Measurements from ENCODE around the gene DUSP1. TPM values are rescaled to one million over a fixed set of nuclear protein-coding genes. Genes with fewer than 3 reads are reported as not detected.

DUSP1 gene
- total and polyA plus RNA-seq, 4 donors = 138 to 1,153 (median 344) TPM

DNA sequence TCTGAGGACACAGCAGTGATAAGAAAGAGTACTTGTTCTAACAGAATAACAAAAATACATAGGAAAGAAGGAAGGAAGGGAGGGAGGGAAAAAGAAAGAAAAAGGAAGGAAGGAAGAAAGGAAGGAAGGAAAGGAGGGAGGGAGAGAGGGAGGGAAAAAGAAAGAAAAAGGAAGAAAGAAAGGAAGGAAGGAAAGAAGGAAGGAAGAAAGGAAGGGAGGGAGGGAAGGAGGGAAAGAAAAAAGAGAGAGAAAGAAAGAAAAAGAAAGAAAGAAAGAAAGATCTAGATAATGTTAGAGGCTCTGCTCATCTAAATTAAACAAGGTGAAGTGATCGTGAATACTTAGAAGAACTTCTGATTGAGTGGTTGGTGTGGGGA lies 29.8 kb downstream of the DUSP1 start:
- no peak overlapping the region for H3K4me3 ChIP-seq
- WGBS, 2 donors = 64 to 90% methylated on average over 1 of the region's 1 CpG
- H3K9me3 ChIP-seq (ENCODE audit: control insufficient read depth in 4 of 4, insufficient read depth in 3 of 4, low read length in 3 of 4) = no peaks in the 10 kb centered on the region
- no peaks in the 10 kb centered on the region for H3K27me3 ChIP-seq (ENCODE audit: control insufficient read depth in 3 of 3, insufficient read depth in 3 of 3, low read length in 2 of 3)
- ATAC-seq (ENCODE audit: insufficient read depth, low FRiP score) (no peak), DNase-seq (no peak)
- TF ChIP-seq, protein P1, sequence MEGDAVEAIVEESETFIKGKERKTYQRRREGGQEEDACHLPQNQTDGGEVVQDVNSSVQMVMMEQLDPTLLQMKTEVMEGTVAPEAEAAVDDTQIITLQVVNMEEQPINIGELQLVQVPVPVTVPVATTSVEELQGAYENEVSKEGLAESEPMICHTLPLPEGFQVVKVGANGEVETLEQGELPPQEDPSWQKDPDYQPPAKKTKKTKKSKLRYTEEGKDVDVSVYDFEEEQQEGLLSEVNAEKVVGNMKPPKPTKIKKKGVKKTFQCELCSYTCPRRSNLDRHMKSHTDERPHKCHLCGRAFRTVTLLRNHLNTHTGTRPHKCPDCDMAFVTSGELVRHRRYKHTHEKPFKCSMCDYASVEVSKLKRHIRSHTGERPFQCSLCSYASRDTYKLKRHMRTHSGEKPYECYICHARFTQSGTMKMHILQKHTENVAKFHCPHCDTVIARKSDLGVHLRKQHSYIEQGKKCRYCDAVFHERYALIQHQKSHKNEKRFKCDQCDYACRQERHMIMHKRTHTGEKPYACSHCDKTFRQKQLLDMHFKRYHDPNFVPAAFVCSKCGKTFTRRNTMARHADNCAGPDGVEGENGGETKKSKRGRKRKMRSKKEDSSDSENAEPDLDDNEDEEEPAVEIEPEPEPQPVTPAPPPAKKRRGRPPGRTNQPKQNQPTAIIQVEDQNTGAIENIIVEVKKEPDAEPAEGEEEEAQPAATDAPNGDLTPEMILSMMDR (IDR thresholded peaks at IDR 0.05; ENCODE audit: control extremely low read depth, extremely low read depth) = no peak
- no peak overlapping the region for H3K9ac ChIP-seq (ENCODE audit: insufficient read depth in 1 of 2, low read length in 2 of 2)
- H3K36me3 ChIP-seq (ENCODE audit: control insufficient read depth in 4 of 4, insufficient read depth in 4 of 4, low read length in 4 of 4) = no peaks in the 10 kb centered on the region
- peaks cover 0 to 10% (median 2%) of the 10 kb centered on the region in 5 donors for H3K4me1 ChIP-seq (ENCODE audit: control insufficient read depth in 5 of 5, insufficient read depth in 5 of 5, low read length in 5 of 5)
- H3K27ac ChIP-seq (ENCODE audit: low read depth in 1 of 2, low read length in 1 of 2) = peak overlapping the region; percentile 59 to 88

DNA sequence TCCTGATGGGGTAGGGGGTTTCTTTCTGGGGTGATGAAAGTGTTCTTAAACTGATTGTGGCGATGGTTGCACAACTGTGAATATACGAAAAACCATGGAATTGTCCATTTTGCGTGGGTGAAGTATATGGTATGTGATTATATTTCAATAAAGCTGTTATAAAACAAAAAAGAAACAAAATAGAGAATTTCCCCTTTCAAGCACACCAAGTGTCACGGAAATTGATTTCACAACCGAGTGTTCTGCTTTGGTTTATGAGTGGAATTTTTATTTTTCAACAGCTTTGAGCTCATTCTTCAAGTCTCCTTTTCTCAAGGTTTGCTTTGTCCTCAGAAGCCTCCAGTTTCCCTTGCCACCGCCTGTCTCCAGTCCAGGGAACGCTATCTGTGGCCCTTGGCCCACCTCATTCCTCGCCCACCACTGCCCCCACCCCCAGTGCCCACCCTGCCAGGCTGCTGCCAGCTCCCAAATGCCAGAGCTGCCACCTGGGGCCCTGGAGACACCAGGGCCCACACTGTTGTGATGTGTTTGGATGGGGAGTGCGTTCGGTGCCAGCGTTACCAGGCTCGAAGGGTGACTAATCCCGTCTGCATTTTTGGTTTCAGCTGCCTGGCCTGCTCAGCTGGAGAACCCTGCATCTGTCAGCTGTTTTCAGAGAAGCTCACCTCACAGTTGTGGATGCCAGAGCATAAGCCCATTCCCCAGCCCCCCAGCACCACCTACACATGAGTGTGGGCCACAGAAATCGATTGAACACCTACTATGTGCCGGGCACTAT lies 30.4 kb downstream of the DUSP1 start:
- TF ChIP-seq, protein P1 (IDR thresholded peaks at IDR 0.05; ENCODE audit: control extremely low read depth, extremely low read depth) = no peak
- WGBS, 2 donors = 58 to 61% methylated on average over 15 of the region's 15 CpGs
- Histone ChIP-seq H3K36me3 (ENCODE audit: control insufficient read depth in 4 of 4, insufficient read depth in 4 of 4, low read length in 4 of 4) (no peaks in the 10 kb centered on the region), H3K9ac (ENCODE audit: insufficient read depth in 1 of 2, low read length in 2 of 2) (no peak overlapping the region), H3K4me1 (ENCODE audit: control insufficient read depth in 5 of 5, insufficient read depth in 5 of 5, low read length in 5 of 5) (peaks cover 0 to 10% (median 5%) of the 10 kb centered on the region in 5 donors), H3K27me3 (ENCODE audit: control insufficient read depth in 3 of 3, insufficient read depth in 3 of 3, low read length in 2 of 3) (no peaks in the 10 kb centered on the region), H3K4me3 (no peak overlapping the region), H3K9me3 (ENCODE audit: control insufficient read depth in 4 of 4, insufficient read depth in 3 of 4, low read length in 3 of 4) (no peaks in the 10 kb centered on the region), H3K27ac (ENCODE audit: low read depth in 1 of 2, low read length in 1 of 2) (peak overlapping the region; percentile 66 to 88)
- DNase-seq (no peak), ATAC-seq (ENCODE audit: insufficient read depth, low FRiP score) (peak; percentile 70)

DNA sequence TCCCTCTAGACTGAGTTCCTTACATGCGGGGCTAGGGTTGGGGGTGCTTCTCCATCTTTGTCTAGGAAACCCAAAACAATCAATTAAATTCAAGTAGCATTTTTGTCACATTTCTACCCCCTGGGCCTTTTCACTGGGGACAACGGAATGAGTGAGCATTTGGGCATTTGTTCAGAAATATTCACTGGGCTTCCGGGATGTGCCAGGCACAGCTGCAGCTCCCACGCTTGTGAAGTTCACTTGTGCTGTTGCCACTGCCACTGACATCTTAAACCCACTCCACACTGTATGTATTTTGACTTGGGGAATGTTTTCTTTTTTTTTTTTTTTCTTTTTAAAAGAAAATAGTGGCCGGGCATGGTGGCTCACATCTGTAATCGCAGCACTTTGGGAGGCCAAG lies 31.6 kb downstream of the DUSP1 start:
- TF ChIP-seq, protein P1 (IDR thresholded peaks at IDR 0.05; ENCODE audit: control extremely low read depth, extremely low read depth) = no peak
- WGBS, 2 donors = 88 to 90% methylated on average over 6 of the region's 6 CpGs
- no peak overlapping the region for H3K27ac ChIP-seq (ENCODE audit: low read depth in 1 of 2, low read length in 1 of 2)

More for the DNA sequence above, 31.6 kb downstream of the DUSP1 start:
- DNase-seq (no peak), ATAC-seq (ENCODE audit: insufficient read depth, low FRiP score) (no peak)
- Histone ChIP-seq H3K9ac (ENCODE audit: insufficient read depth in 1 of 2, low read length in 2 of 2) (no peak overlapping the region), H3K36me3 (ENCODE audit: control insufficient read depth in 4 of 4, insufficient read depth in 4 of 4, low read length in 4 of 4) (no peaks in the 10 kb centered on the region), H3K4me1 (ENCODE audit: control insufficient read depth in 5 of 5, insufficient read depth in 5 of 5, low read length in 5 of 5) (peaks cover 0 to 9% (median 5%) of the 10 kb centered on the region in 5 donors), H3K27me3 (ENCODE audit: control insufficient read depth in 3 of 3, insufficient read depth in 3 of 3, low read length in 2 of 3) (no peaks in the 10 kb centered on the region), H3K9me3 (ENCODE audit: control insufficient read depth in 4 of 4, insufficient read depth in 3 of 4, low read length in 3 of 4) (no peaks in the 10 kb centered on the region), H3K4me3 (no peak overlapping the region)
